Measurements from ENCODE around the gene MED27. TPM values are rescaled to one million over a fixed set of nuclear protein-coding genes. Genes with fewer than 3 reads are reported as not detected.

MED27 gene
- total and polyA plus RNA-seq, 7 donors: 11.9 to 19.7 (median 15.6) TPM

- no peak overlapping the region for H3K4me3 ChIP-seq
- no peaks in the 10 kb centered on the region for H3K36me3 ChIP-seq
- no peaks in the 10 kb centered on the region for H3K27me3 ChIP-seq
- TF ChIP-seq POLR2AphosphoS5 (IDR thresholded peaks at IDR 0.05) (no peak), POLR2A (IDR thresholded peaks at IDR 0.05) (no peak), EP300 (IDR thresholded peaks at IDR 0.05) (no peak)
- TF ChIP-seq, protein P1, sequence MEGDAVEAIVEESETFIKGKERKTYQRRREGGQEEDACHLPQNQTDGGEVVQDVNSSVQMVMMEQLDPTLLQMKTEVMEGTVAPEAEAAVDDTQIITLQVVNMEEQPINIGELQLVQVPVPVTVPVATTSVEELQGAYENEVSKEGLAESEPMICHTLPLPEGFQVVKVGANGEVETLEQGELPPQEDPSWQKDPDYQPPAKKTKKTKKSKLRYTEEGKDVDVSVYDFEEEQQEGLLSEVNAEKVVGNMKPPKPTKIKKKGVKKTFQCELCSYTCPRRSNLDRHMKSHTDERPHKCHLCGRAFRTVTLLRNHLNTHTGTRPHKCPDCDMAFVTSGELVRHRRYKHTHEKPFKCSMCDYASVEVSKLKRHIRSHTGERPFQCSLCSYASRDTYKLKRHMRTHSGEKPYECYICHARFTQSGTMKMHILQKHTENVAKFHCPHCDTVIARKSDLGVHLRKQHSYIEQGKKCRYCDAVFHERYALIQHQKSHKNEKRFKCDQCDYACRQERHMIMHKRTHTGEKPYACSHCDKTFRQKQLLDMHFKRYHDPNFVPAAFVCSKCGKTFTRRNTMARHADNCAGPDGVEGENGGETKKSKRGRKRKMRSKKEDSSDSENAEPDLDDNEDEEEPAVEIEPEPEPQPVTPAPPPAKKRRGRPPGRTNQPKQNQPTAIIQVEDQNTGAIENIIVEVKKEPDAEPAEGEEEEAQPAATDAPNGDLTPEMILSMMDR (IDR thresholded peaks at IDR 0.05): no peak
- H3K27ac ChIP-seq: no peak overlapping the region
- H3K4me1 ChIP-seq: peaks cover 0 to 5% (median 0%) of the 10 kb centered on the region in 4 donors
- intact Hi-C loops (cut with DNase I): no loop called here
- DNase-seq: no peak
- H3K9me3 ChIP-seq: no peaks in the 10 kb centered on the region
- WGBS, 2 donors: 93 to 96% methylated on average over 4 of the region's 4 CpGs
Measured at GRCh38 chr9:131982102-131982501, 97.6 kb downstream of the MED27 start.

DNA sequence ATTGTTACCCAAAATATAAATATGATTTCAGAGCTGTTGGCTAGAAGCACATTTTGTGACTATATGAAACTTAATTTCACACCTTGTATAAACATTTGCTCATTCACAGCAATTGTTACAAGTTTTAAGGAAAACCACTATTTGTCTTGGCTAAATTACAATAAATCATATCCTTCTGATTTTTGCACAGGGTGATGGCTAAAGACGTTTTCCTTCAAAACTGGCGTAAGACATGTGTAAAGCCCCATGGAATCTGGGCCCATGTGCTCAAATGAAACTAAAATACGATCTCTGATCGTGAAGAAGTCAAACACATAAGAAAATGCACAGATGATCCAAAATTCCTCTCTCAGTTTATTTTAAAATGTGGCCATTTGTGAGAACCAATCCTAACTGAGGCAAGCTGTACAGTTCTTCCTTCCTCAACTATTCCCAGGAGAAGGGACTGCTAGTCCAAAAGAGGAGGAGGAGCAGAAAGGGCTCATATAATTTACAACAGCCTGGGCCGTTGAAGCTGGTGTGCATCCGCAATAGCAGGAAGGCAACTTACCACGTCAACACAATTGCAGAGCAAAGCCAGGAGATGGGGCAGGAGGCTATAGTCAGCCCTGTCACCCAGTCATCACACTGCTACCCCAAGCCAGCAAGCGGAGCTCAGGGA, 98.4 kb downstream of the MED27 start:
- H3K27me3 ChIP-seq: no peaks in the 10 kb centered on the region
- H3K4me1 ChIP-seq: peaks cover 0 to 5% (median 0%) of the 10 kb centered on the region in 4 donors
- 70 to 74% methylated on average over 8 of the region's 8 CpGs for WGBS, 2 donors
- H3K27ac ChIP-seq: no peak overlapping the region
- intact Hi-C loops (cut with DNase I): no loop called here
- TF ChIP-seq POLR2AphosphoS5 (IDR thresholded peaks at IDR 0.05) (no peak), POLR2A (IDR thresholded peaks at IDR 0.05) (no peak), EP300 (IDR thresholded peaks at IDR 0.05) (no peak)
- TF ChIP-seq, protein P1 (IDR thresholded peaks at IDR 0.05): no peak
- DNase-seq: no peak
- no peaks in the 10 kb centered on the region for H3K36me3 ChIP-seq
- H3K4me3 ChIP-seq: no peak overlapping the region
- no peaks in the 10 kb centered on the region for H3K9me3 ChIP-seq

GRCh38 chr9:131980267-131981016, 99.2 kb downstream of the MED27 start:
- Histone ChIP-seq H3K27me3 (no peaks in the 10 kb centered on the region), H3K36me3 (no peaks in the 10 kb centered on the region), H3K4me1 (peaks cover 0 to 5% (median 0%) of the 10 kb centered on the region in 4 donors), H3K4me3 (no peak overlapping the region), H3K9me3 (no peaks in the 10 kb centered on the region), H3K27ac (no peak overlapping the region)
- WGBS, 2 donors: 73 to 76% methylated on average over 8 of the region's 8 CpGs
- intact Hi-C loops (cut with DNase I): no loop called here
- no peak for TF ChIP-seq POLR2AphosphoS5 (IDR thresholded peaks at IDR 0.05)
- TF ChIP-seq EP300 (IDR thresholded peaks at IDR 0.05): no peak
- DNase-seq: no peak

DNA sequence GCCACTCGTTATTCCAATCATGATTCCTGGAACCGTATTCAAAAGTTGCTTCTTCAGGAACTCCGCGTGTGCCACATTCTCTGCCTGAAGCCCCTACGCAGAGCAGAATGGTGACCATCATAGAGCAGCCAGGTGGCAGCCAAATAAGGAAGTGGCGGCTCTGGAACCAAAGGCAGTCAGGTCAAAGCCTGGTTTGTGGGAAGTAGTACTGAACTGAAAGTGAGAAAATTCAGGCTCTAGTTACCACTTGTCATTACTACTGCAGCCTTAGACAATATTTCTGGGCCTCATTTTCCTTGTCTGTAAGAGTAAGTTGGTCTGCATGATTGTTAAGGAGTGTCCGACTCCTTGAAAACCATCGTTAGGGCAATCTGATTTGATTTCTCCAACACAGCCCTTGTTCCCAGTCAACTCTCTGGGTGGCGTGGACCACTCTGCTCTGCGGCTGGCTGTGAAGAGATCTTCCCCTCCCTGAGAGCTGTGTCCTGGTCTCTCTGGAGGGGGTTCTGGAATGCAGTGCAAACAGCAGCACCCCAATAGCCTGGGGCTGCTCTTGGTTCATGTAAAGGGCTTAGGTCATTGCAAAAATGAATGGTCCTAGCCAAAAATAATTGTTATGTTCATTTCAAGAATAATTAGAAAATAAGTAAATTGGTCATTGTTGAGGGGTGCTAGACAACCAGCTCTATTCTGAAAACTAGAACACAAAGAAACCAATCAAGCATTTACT, 102.4 kb downstream of the MED27 start:
- H3K27ac ChIP-seq: no peak overlapping the region

More for the DNA sequence above, 102.4 kb downstream of the MED27 start:
- no peak for TF ChIP-seq POLR2A (IDR thresholded peaks at IDR 0.05)
- TF ChIP-seq, protein P1 (IDR thresholded peaks at IDR 0.05): no peak
- no peak for TF ChIP-seq EP300 (IDR thresholded peaks at IDR 0.05)
- TF ChIP-seq POLR2AphosphoS5 (IDR thresholded peaks at IDR 0.05): no peak
- H3K36me3 ChIP-seq: no peaks in the 10 kb centered on the region
- no peak for DNase-seq
- no peaks in the 10 kb centered on the region for H3K9me3 ChIP-seq
- intact Hi-C loops (cut with DNase I): no loop called here
- H3K27me3 ChIP-seq: no peaks in the 10 kb centered on the region
- peaks cover 0 to 5% (median 0%) of the 10 kb centered on the region in 4 donors for H3K4me1 ChIP-seq
- H3K4me3 ChIP-seq: no peak overlapping the region
- WGBS, 2 donors: 79 to 87% methylated on average over 10 of the region's 10 CpGs

Measured in sigmoid colon (tissue), 7 donors.